SK-N-SH treated with all-trans-retinoic acid at 6 μM for 48 hours (cell line): ENCODE results near the gene LRMDA.

ENCODE experiments used
- ATAC-seq: fragments of 200-7000 bp; cut with Tn5 transposase; 3 replicates; pipeline ENCODE4 v1.9.1; 2020; ENCODE audit warnings: mild to moderate bottlenecking, moderate library complexity
- BACH2 ChIP-seq: fragments of 250-450 bp; sonication (Bioruptor Pico); IDR thresholded peaks from 2 replicates; pipeline ENCODE4 v1.9.0; 2021; ENCODE audit warnings: mild to moderate bottlenecking, borderline replicate concordance
- CSDC2 ChIP-seq: fragments of 250-450 bp; sonication (Bioruptor Pico); IDR thresholded peaks from 2 replicates; pipeline ENCODE4 v1.5.0; 2020; ENCODE audit warnings: mild to moderate bottlenecking, moderate library complexity
- ESRRG ChIP-seq: fragments of 250-450 bp; sonication (Bioruptor Pico); IDR thresholded peaks from 2 replicates; pipeline ENCODE4 v1.6.1; 2021; ENCODE audit warnings: mild to moderate bottlenecking
- GLIS3 ChIP-seq: fragments of 250-450 bp; sonication (Bioruptor Pico); IDR thresholded peaks from 2 replicates; pipeline ENCODE4 v1.5.0; 2020; ENCODE audit warnings: mild to moderate bottlenecking, moderate library complexity
- ISL1 ChIP-seq: fragments of 250-450 bp; sonication (Bioruptor Pico); IDR thresholded peaks from 2 replicates; pipeline ENCODE4 v2.1.2; 2022; ENCODE audit warnings: mild to moderate bottlenecking, moderate library complexity
- OSR1 ChIP-seq: fragments of 250-450 bp; sonication (Bioruptor Pico); IDR thresholded peaks from 2 replicates; pipeline ENCODE4 v1.8.0; 2022; ENCODE audit warnings: moderate library complexity, mild to moderate bottlenecking, inconsistent platforms
- PPARA ChIP-seq: fragments of 250-450 bp; sonication (Bioruptor Pico); IDR thresholded peaks from 2 replicates; pipeline ENCODE4 v1.5.0; 2020; ENCODE audit warnings: mild to moderate bottlenecking, borderline replicate concordance
- RARB ChIP-seq: fragments of 250-450 bp; sonication (Bioruptor Pico); IDR thresholded peaks from 2 replicates; pipeline ENCODE4 v1.8.0; 2021; ENCODE audit warnings: mild to moderate bottlenecking, moderate library complexity
- SNAI2 ChIP-seq: fragments of 250-450 bp; sonication (Bioruptor Pico); IDR thresholded peaks from 2 replicates; pipeline ENCODE4 v1.5.0; 2020; ENCODE audit warnings: mild to moderate bottlenecking, moderate library complexity
- TCF4 ChIP-seq: fragments of 250-450 bp; sonication (Bioruptor Pico); IDR thresholded peaks from 2 replicates; pipeline ENCODE4 v1.8.0; 2021; ENCODE audit warnings: mild to moderate bottlenecking, moderate library complexity, borderline replicate concordance
- TOX ChIP-seq: fragments of 250-450 bp; sonication (Bioruptor Pico); IDR thresholded peaks from 2 replicates; pipeline ENCODE4 v1.8.0; 2021; ENCODE audit warnings: mild to moderate bottlenecking, moderate library complexity, borderline replicate concordance
- ZC3H10 ChIP-seq: fragments of 250-450 bp; sonication (Bioruptor Pico); IDR thresholded peaks from 2 replicates; pipeline ENCODE4 v1.5.1; 2021; ENCODE audit warnings: mild to moderate bottlenecking, moderate library complexity
- ZFP3 ChIP-seq: fragments of 250-450 bp; sonication (Bioruptor Pico); IDR thresholded peaks from 2 replicates; pipeline ENCODE4 v1.5.0; 2020; ENCODE audit warnings: mild to moderate bottlenecking, moderate library complexity
- ZFP30 ChIP-seq: fragments of 450-650 bp; formaldehyde crosslinking; IDR thresholded peaks from 2 replicates; pipeline ENCODE4 v1.5.0; 2022; ENCODE audit warnings: mild to moderate bottlenecking, moderate library complexity
- ZNF565 ChIP-seq: fragments of 450-650 bp; formaldehyde crosslinking; conservative IDR thresholded peaks from 2 replicates; pipeline ENCODE4 v1.5.0; 2020; ENCODE audit warnings: low read depth, mild to moderate bottlenecking, moderate library complexity
- ZNF70 ChIP-seq: fragments of 450-650 bp; formaldehyde crosslinking; IDR thresholded peaks from 2 replicates; pipeline ENCODE4 v1.5.0; 2020; ENCODE audit warnings: mild to moderate bottlenecking, moderate library complexity
- ZNF8 ChIP-seq: fragments of 450-650 bp; formaldehyde crosslinking; IDR thresholded peaks from 2 replicates; pipeline ENCODE4 v1.5.0; 2020; ENCODE audit warnings: mild to moderate bottlenecking, moderate library complexity
- TF ChIP-seq, protein P1 (sequence below): fragments of 250-450 bp; sonication (Bioruptor Pico); IDR thresholded peaks from 2 replicates; pipeline ENCODE4 v1.5.0; 2020; ENCODE audit warnings: mild to moderate bottlenecking, moderate library complexity
- TF ChIP-seq, protein P2 (sequence below): fragments of 250-450 bp; sonication (Bioruptor Pico); IDR thresholded peaks from 2 replicates; pipeline ENCODE4 v1.8.0; 2020; ENCODE audit warnings: mild to moderate bottlenecking, moderate library complexity, borderline replicate concordance
- TF ChIP-seq, protein P3 (sequence below): fragments of 250-450 bp; sonication (Bioruptor Pico); IDR thresholded peaks from 2 replicates; pipeline ENCODE4 v1.5.1; 2021; ENCODE audit warnings: mild to moderate bottlenecking, moderate library complexity
- TF ChIP-seq, protein P4 (sequence below): fragments of 250-450 bp; sonication (Bioruptor Pico); IDR thresholded peaks from 2 replicates; pipeline ENCODE4 v1.5.1; 2020; ENCODE audit warnings: low read depth, mild to moderate bottlenecking, moderate library complexity

LRMDA gene

DNA sequence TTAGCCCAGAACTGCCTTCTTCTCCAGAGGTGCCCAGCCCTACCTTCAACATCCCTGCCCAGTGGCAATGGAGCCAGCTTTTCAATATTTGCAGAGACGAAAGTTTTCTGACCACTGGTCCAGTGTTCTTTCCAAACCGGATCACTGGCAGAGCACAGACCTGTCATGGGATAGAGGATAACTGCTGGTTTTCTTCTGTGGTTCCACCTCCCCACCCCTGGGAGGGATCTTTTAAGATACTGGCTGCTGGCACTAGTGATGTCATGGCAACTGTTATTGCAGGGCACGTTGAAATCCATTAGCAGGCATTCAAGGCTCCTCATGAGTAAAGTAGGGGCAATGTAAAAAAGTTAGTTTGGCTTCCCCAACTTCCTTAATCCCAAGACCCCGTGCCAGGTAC lies 387.1 kb downstream of the LRMDA start:
- TF ChIP-seq TOX (CRISPR knock-in tag) (no peak), OSR1 (CRISPR knock-in tag) (no peak), SNAI2 (CRISPR knock-in tag) (no peak), ZC3H10 (CRISPR knock-in tag) (no peak), ISL1 (CRISPR knock-in tag) (no peak), BACH2 (CRISPR knock-in tag) (no peak), PPARA (CRISPR knock-in tag) (no peak), TCF4 (CRISPR knock-in tag) (no peak), ZFP30 (CRISPR knock-in tag) (no peak)
- TF ChIP-seq, protein P1, sequence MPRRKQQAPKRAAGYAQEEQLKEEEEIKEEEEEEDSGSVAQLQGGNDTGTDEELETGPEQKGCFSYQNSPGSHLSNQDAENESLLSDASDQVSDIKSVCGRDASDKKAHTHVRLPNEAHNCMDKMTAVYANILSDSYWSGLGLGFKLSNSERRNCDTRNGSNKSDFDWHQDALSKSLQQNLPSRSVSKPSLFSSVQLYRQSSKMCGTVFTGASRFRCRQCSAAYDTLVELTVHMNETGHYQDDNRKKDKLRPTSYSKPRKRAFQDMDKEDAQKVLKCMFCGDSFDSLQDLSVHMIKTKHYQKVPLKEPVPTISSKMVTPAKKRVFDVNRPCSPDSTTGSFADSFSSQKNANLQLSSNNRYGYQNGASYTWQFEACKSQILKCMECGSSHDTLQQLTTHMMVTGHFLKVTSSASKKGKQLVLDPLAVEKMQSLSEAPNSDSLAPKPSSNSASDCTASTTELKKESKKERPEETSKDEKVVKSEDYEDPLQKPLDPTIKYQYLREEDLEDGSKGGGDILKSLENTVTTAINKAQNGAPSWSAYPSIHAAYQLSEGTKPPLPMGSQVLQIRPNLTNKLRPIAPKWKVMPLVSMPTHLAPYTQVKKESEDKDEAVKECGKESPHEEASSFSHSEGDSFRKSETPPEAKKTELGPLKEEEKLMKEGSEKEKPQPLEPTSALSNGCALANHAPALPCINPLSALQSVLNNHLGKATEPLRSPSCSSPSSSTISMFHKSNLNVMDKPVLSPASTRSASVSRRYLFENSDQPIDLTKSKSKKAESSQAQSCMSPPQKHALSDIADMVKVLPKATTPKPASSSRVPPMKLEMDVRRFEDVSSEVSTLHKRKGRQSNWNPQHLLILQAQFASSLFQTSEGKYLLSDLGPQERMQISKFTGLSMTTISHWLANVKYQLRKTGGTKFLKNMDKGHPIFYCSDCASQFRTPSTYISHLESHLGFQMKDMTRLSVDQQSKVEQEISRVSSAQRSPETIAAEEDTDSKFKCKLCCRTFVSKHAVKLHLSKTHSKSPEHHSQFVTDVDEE = no peak
- no peak for ATAC-seq

DNA sequence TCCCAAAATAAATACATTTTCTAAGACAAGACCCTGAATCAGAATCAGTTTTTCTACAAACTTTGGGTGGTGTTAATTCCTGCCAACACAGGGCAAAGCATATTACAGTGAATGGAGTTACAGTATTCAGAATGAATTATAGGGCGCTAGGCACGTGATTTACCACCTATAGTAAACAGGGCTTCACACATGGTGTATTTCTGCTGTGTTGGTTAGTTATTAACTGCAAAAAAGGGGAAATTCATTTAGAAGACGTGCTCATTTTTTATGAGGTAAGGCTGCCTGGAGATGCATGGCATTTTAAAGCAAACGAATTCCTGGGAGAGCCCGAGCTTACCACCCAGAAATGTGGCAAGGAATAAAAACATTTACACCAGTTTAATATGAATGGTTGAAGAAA lies 393.8 kb downstream of the LRMDA start:
- no peak for ATAC-seq
- TF ChIP-seq TCF4 (CRISPR knock-in tag) (no peak), ESRRG (CRISPR knock-in tag) (no peak), BACH2 (CRISPR knock-in tag) (no peak), PPARA (CRISPR knock-in tag) (no peak), ZNF565 (CRISPR knock-in tag) (no peak), SNAI2 (CRISPR knock-in tag) (no peak), ISL1 (CRISPR knock-in tag) (no peak), ZFP30 (CRISPR knock-in tag) (no peak), RARB (CRISPR knock-in tag) (no peak), ZNF8 (CRISPR knock-in tag) (no peak), CSDC2 (CRISPR knock-in tag) (no peak), ZC3H10 (CRISPR knock-in tag) (no peak), GLIS3 (no peak), OSR1 (CRISPR knock-in tag) (no peak)
- TF ChIP-seq, protein P2, sequence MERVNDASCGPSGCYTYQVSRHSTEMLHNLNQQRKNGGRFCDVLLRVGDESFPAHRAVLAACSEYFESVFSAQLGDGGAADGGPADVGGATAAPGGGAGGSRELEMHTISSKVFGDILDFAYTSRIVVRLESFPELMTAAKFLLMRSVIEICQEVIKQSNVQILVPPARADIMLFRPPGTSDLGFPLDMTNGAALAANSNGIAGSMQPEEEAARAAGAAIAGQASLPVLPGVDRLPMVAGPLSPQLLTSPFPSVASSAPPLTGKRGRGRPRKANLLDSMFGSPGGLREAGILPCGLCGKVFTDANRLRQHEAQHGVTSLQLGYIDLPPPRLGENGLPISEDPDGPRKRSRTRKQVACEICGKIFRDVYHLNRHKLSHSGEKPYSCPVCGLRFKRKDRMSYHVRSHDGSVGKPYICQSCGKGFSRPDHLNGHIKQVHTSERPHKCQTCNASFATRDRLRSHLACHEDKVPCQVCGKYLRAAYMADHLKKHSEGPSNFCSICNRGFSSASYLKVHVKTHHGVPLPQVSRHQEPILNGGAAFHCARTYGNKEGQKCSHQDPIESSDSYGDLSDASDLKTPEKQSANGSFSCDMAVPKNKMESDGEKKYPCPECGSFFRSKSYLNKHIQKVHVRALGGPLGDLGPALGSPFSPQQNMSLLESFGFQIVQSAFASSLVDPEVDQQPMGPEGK (CRISPR knock-in tag) = no peak
- TF ChIP-seq, protein P3, sequence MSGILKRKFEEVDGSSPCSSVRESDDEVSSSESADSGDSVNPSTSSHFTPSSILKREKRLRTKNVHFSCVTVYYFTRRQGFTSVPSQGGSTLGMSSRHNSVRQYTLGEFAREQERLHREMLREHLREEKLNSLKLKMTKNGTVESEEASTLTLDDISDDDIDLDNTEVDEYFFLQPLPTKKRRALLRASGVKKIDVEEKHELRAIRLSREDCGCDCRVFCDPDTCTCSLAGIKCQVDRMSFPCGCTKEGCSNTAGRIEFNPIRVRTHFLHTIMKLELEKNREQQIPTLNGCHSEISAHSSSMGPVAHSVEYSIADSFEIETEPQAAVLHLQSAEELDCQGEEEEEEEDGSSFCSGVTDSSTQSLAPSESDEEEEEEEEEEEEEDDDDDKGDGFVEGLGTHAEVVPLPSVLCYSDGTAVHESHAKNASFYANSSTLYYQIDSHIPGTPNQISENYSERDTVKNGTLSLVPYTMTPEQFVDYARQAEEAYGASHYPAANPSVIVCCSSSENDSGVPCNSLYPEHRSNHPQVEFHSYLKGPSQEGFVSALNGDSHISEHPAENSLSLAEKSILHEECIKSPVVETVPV (CRISPR knock-in tag) = no peak

DNA sequence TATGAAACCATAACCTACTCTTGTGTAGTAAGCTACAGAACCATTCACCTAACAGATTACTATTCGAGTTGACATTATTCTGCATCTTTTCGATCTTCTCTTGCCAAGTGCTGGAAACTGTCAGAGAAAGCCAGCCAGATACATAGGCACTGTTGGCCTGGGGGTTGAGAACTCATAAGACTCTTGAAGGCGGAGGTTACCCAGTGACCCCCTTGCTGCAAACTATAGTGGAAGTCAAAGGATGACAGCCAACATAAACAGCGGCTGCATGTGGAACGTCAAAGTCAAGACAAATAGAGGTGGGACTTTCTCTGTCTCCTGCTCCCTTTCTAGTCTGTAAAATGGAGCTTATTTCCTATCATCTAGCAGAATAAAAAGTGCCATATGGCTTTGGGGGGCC lies 394.2 kb downstream of the LRMDA start:
- TF ChIP-seq CSDC2 (CRISPR knock-in tag) (no peak), ZNF70 (no peak), TCF4 (CRISPR knock-in tag) (no peak), PPARA (CRISPR knock-in tag) (no peak), OSR1 (CRISPR knock-in tag) (no peak), ZFP30 (CRISPR knock-in tag) (no peak), ZNF8 (CRISPR knock-in tag) (no peak), ESRRG (CRISPR knock-in tag) (no peak)
- TF ChIP-seq, protein P4, sequence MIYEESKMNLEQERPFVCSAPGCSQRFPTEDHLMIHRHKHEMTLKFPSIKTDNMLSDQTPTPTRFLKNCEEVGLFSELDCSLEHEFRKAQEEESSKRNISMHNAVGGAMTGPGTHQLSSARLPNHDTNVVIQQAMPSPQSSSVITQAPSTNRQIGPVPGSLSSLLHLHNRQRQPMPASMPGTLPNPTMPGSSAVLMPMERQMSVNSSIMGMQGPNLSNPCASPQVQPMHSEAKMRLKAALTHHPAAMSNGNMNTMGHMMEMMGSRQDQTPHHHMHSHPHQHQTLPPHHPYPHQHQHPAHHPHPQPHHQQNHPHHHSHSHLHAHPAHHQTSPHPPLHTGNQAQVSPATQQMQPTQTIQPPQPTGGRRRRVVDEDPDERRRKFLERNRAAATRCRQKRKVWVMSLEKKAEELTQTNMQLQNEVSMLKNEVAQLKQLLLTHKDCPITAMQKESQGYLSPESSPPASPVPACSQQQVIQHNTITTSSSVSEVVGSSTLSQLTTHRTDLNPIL = no peak

DNA sequence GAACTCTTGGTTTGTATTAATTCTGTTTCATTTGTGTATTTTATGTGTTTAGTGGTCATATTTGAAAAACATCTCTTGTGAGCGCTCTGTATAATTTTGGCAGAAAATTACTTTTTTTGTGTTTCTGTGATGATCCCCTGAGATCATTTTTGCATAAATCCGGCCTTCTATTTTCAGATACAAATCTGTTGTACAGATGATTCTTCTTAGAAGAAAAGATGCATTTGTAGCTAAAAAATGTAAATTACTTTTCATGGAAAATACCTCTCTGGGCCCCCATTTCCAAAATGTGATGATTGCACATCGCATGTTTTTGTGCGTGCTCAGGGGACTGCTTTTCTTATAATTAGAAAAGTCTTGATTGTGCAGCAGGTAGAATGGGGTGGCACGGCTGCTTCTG lies 395.4 kb downstream of the LRMDA start:
- ATAC-seq = no peak
- TF ChIP-seq ZNF8 (CRISPR knock-in tag) (no peak), TCF4 (CRISPR knock-in tag) (no peak), TOX (CRISPR knock-in tag) (no peak), ZFP3 (CRISPR knock-in tag) (no peak), OSR1 (CRISPR knock-in tag) (no peak)
- TF ChIP-seq, protein P2 (CRISPR knock-in tag) = no peak
- TF ChIP-seq, protein P1 = no peak
- TF ChIP-seq, protein P4 = no peak

More for the DNA sequence above, 394.2 kb downstream of the LRMDA start:
- ATAC-seq = no peak
